AG04449 (cell line): ENCODE measurements around the gene PDE4D.

Experiments
- CTCF ChIA-PET: fragments of 350-600 bp; formaldehyde crosslinking; extraction: SDS; loops from one replicate; lab custom pipeline; 2021; ENCODE audit warnings: antibody characterized with exemption; lab: Yijun Ruan, JAX
- POLR2A ChIA-PET: fragments of 400-600, 350-600 bp; formaldehyde crosslinking; extraction: SDS; loops from one replicate; lab custom pipeline; 2020; ENCODE audit warnings: antibody characterized with exemption, inconsistent platforms; lab: Yijun Ruan, JAX
- DNase-seq: peaks from one replicate; pipeline ENCODE4 v3.0.0-alpha.2; 2010; ENCODE audit warnings: low read depth, low spot score
- H3K4me3 ChIP-seq: 2 replicates; pipeline ENCODE4 v1.5.1; 2011; ENCODE audit warnings: low read depth, mild to moderate bottlenecking, control low read depth, low read length
- TF ChIP-seq, protein P1 (sequence below): IDR thresholded peaks from one replicate; pipeline ENCODE4 v1.5.1; 2011; ENCODE audit warnings: mild to moderate bottlenecking, moderate library complexity, low read length, control low read depth, inconsistent platforms; ENCODE audit not compliant: insufficient read depth; ENCODE audit errors: missing control alignments

The PDE4D gene

DNA sequence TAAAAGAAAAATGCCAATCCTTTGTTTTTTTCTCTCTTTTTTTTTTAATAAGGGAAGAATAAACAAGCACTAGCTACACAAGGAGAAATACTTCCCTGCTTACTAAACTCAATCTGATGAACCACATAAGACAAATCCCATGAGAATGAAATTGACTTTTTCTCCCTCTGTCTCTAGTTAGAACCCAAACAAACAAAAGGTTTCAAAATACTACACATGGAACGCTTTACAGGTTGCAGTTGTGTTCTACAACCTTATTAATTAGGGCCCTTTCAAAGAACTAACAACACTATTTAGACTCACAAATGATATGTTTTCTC lies 124.5 kb downstream of the PDE4D start:
- peak overlapping the region; percentile 67 for H3K4me3 ChIP-seq
- ChIA-PET CTCF (interaction anchor here (0.7 to 2.2 kb wide), 4 partner anchors 19 to 264 kb away, joined by 3 to 7 read pairs (median 4); no protein-coding TSS in a partner anchor), POLR2A (interaction anchor here (0.5 kb wide), 1 partner anchor 1655 kb away, joined by 5 read pairs; no protein-coding TSS in a partner anchor)
- DNase-seq, result no peak
- TF ChIP-seq, protein P1, sequence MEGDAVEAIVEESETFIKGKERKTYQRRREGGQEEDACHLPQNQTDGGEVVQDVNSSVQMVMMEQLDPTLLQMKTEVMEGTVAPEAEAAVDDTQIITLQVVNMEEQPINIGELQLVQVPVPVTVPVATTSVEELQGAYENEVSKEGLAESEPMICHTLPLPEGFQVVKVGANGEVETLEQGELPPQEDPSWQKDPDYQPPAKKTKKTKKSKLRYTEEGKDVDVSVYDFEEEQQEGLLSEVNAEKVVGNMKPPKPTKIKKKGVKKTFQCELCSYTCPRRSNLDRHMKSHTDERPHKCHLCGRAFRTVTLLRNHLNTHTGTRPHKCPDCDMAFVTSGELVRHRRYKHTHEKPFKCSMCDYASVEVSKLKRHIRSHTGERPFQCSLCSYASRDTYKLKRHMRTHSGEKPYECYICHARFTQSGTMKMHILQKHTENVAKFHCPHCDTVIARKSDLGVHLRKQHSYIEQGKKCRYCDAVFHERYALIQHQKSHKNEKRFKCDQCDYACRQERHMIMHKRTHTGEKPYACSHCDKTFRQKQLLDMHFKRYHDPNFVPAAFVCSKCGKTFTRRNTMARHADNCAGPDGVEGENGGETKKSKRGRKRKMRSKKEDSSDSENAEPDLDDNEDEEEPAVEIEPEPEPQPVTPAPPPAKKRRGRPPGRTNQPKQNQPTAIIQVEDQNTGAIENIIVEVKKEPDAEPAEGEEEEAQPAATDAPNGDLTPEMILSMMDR, result no peak

- H3K4me3 ChIP-seq, result peak overlapping the region; percentile 67
- TF ChIP-seq, protein P1, result no peak
- no peak for DNase-seq
- CTCF ChIA-PET, result interaction anchor here (1.2 to 2.2 kb wide), 2 partner anchors 20 to 263 kb away, joined by 5 to 7 read pairs; no protein-coding TSS in a partner anchor
- POLR2A ChIA-PET, result interaction anchor here (0.5 kb wide), 1 partner anchor 1656 kb away, joined by 5 read pairs; no protein-coding TSS in a partner anchor
Observed at GRCh38 chr5:59768152-59769040, 125.1 kb downstream of the PDE4D start.

DNA sequence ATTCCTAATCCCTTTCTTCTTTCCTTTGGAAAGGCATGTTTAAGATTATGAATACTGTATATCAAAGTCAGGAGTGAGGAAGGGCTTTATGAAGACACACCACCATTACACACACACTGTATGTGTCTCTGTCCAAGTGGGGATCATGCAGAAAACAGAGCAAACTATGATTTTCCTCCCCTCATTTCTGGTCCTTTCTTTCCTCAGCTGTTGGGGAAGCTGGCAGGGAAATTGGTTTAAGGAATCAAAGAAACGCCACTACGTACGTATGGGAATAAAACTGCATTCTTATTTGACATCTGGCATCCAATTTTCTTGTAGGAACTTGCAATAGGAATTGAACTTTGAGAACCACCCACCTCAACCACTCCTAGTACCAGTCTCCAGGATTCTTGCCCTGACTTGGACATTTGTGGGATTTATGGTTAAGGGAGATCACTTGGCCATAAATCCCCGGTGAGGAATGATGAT lies 125.8 kb downstream of the PDE4D start:
- H3K4me3 ChIP-seq, result peak overlapping the region; percentile 67
- DNase-seq, result no peak
- CTCF ChIA-PET, result interaction anchor here (1.2 kb wide), 1 partner anchor 262 kb away, joined by 7 read pairs; no protein-coding TSS in a partner anchor
- POLR2A ChIA-PET, result no interaction called here
- TF ChIP-seq, protein P1, result no peak

DNA sequence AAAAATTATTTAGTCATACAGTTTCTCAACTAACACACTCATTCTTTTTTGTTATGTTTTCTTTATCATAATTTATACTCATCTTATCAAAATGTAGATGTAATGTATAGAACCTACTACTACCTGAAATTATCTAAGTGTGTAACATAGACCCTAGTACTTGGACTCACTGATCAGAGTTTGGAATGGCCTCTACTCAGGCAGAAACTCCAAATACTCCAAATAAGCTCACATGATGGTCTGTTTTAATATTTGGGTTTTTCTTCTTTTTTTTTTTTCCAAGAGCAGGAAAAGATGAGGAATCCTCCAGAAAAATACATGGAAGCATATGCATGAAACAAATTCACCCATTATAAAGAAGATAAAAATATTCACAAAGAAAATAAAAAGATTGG lies 126.3 kb downstream of the PDE4D start:
- ChIA-PET POLR2A (no interaction called here), CTCF (interaction anchor here (1.1 kb wide), 1 partner anchor 12 kb away, joined by 3 read pairs; no protein-coding TSS in a partner anchor)
- H3K4me3 ChIP-seq, result no peak overlapping the region
- DNase-seq, result no peak
- TF ChIP-seq, protein P1, result no peak

GRCh38 chr5:59766427-59767210 lies 126.9 kb downstream of the PDE4D start:
- ChIA-PET POLR2A (no interaction called here), CTCF (interaction anchor here (1.1 kb wide), 1 partner anchor 12 kb away, joined by 3 read pairs; no protein-coding TSS in a partner anchor)
- H3K4me3 ChIP-seq, result no peak overlapping the region
- no peak for DNase-seq
- TF ChIP-seq, protein P1, result no peak
